Parathyroid adenoma (tissue), 2 donors: ENCODE results near the gene IP6K1.
"Not testable (repeated sequence)": the region's sequence is repeated elsewhere in the genome, so short reads cannot be mapped to it uniquely, and the experiment has no call there.

Experiments used
- H2AFZ ChIP-seq: fragments of 300-600 bp; sonication (generic); one replicate; pipeline ENCODE4 v1.7.0; 2017; ENCODE audit warnings: antibody characterized with exemption, mild to moderate bottlenecking
- H3K27ac ChIP-seq: fragments of 300-600 bp; sonication (generic); one replicate; pipeline ENCODE4 v1.7.0; 2017
- H3K27me3 ChIP-seq: fragments of 300-600 bp; sonication (generic); one replicate; pipeline ENCODE4 v1.7.0; 2017; ENCODE audit warnings: low read length; ENCODE audit not compliant: control insufficient read depth, insufficient read depth
- H3K36me3 ChIP-seq: fragments of 300-600 bp; sonication (generic); one replicate; pipeline ENCODE4 v1.7.0; 2017; ENCODE audit warnings: low read length; ENCODE audit not compliant: control insufficient read depth, insufficient read depth
- H3K4me1 ChIP-seq: fragments of 300-600 bp; sonication (generic); one replicate; pipeline ENCODE4 v1.7.0; 2017; ENCODE audit warnings: control low read depth
- H3K4me2 ChIP-seq: fragments of 300-600 bp; sonication (generic); one replicate; pipeline ENCODE4 v1.7.0; 2017; ENCODE audit warnings: low read length
- H3K4me3 ChIP-seq: fragments of 300-600 bp; sonication (generic); one replicate; pipeline ENCODE4 v1.7.0; 2017; ENCODE audit warnings: low read depth, low read length
- H3K79me2 ChIP-seq: fragments of 300-600 bp; sonication (generic); one replicate; pipeline ENCODE4 v1.7.0; 2017; ENCODE audit warnings: control low read depth
- H3K9ac ChIP-seq: fragments of 300-600 bp; sonication (generic); one replicate; pipeline ENCODE4 v1.7.0; 2017; ENCODE audit warnings: mild to moderate bottlenecking
- H3K9me3 ChIP-seq: fragments of 300-600 bp; sonication (generic); one replicate; pipeline ENCODE4 v1.7.0; 2017; ENCODE audit warnings: low read length; ENCODE audit not compliant: control insufficient read depth
- TF ChIP-seq, protein P1 (sequence below): fragments of 300-600 bp; sonication (generic); IDR thresholded peaks from one replicate; pipeline ENCODE4 v1.7.0; 2017; ENCODE audit warnings: antibody characterized with exemption, mild to moderate bottlenecking
- donor health status: primary hyperparathyroidism.

Gene IP6K1

GRCh38 chr3:49785565-49786356, 581 bp downstream of the IP6K1 start:
- Histone ChIP-seq H3K4me3 (peak overlapping the region; percentile 98), H3K36me3 (no peaks in the 10 kb centered on the region), H3K9me3 (no peaks in the 10 kb centered on the region), H3K4me1 (peaks cover 12% of the 10 kb centered on the region), H3K27me3 (no peaks in the 10 kb centered on the region), H3K79me2 (peaks cover 35% of the 10 kb centered on the region), H2AFZ (peak overlapping the region; percentile 99), H3K27ac (peak overlapping the region; percentile 86), H3K4me2 (peak overlapping the region; percentile 90), H3K9ac (peak overlapping the region; percentile 70)
- TF ChIP-seq, protein P1, sequence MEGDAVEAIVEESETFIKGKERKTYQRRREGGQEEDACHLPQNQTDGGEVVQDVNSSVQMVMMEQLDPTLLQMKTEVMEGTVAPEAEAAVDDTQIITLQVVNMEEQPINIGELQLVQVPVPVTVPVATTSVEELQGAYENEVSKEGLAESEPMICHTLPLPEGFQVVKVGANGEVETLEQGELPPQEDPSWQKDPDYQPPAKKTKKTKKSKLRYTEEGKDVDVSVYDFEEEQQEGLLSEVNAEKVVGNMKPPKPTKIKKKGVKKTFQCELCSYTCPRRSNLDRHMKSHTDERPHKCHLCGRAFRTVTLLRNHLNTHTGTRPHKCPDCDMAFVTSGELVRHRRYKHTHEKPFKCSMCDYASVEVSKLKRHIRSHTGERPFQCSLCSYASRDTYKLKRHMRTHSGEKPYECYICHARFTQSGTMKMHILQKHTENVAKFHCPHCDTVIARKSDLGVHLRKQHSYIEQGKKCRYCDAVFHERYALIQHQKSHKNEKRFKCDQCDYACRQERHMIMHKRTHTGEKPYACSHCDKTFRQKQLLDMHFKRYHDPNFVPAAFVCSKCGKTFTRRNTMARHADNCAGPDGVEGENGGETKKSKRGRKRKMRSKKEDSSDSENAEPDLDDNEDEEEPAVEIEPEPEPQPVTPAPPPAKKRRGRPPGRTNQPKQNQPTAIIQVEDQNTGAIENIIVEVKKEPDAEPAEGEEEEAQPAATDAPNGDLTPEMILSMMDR: no peak

DNA sequence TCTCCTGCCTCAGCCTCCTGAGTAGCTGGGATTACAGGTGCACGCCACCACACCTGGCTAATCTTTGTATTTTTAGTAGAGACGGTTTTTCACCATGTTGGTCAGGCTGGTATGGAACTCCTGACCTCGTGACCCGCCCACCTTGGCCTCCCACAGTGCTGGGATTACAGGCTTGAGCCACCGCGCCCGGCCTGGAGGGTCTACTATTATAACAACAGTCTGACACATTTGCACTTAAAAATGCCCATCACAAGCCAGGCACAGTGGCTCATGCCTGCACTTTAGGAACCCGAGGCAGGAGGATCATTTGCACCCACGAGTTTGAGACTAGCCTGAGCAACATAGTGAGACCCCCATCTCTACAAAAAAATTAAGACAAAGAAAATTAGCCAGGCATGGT, 4.1 kb downstream of the IP6K1 start:
- not testable (repeated sequence) for H3K9me3 ChIP-seq, H2AFZ ChIP-seq, H3K36me3 ChIP-seq, H3K9ac ChIP-seq, H3K27ac ChIP-seq, H3K27me3 ChIP-seq, H3K4me3 ChIP-seq, H3K4me2 ChIP-seq
- Histone ChIP-seq H3K79me2 (peaks cover 60% of the 10 kb centered on the region), H3K4me1 (peaks cover 12% of the 10 kb centered on the region)

DNA sequence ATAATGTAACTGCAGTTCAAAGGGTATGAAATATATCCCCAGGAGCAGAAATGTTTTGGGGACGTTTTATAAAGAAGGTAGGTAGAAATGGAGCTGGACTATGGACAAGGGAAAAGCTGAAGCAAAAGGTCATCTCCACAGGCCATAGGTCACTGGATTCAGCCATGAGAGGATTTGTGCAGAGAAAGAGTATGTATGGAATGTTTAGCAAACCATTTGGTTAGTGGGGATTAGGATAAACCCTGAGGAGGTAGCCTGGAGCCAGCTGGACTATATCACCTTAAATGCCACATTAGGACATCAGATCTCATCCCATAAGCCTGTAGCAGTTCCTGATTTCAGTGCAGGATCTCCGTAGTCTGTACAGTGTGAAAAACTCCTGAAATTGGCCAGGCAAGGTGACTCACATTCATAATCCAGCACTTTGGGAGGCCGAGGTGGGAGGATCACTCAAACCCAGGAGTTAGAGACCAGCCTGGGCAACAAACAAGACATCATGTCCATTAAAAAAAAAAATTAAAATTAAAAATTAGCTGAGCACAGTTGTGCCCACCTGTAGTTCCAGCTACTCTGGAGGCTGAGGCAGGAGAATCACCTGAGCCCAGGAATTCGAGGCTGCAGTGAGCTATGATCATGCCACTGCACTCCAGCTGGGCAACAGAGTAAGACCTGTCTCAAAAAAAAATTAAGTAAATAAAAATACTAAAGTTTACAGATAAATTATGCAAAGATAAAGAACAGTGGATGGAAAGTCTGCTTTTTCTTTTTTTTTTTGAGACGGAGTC, 4.7 kb downstream of the IP6K1 start:
- no peaks in the 10 kb centered on the region for H3K36me3 ChIP-seq
- H3K4me1 ChIP-seq: peaks cover 7% of the 10 kb centered on the region
- H2AFZ ChIP-seq: no peak overlapping the region
- H3K9me3 ChIP-seq: no peaks in the 10 kb centered on the region
- TF ChIP-seq, protein P1: no peak
- peaks cover 63% of the 10 kb centered on the region for H3K79me2 ChIP-seq
- no peak overlapping the region for H3K4me2 ChIP-seq
- H3K27ac ChIP-seq: no peak overlapping the region
- no peaks in the 10 kb centered on the region for H3K27me3 ChIP-seq
- H3K4me3 ChIP-seq: no peak overlapping the region
- no peak overlapping the region for H3K9ac ChIP-seq

DNA sequence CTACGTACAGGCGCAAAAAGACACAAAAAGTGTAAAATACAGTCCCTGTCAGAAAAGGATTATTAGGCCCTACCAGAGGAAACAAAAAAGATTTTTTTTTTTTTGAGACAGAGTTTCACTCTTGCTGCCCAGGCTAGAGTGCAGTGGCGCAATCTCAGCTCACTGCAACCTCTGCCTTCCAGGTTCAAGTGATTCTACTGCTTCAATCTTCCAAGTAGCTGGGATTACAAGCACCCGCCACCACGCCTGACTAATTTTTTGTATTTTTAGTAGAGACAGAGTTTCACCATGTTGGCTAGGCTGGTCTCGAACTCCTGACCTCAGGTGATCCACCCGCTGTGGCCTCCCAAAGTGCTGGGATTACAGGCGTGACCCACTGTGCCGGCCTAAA, 5.4 kb downstream of the IP6K1 start:
- not testable (repeated sequence) for H3K4me3 ChIP-seq, H3K36me3 ChIP-seq, H3K9me3 ChIP-seq, H2AFZ ChIP-seq, H3K9ac ChIP-seq, H3K4me1 ChIP-seq, H3K27me3 ChIP-seq, H3K4me2 ChIP-seq, H3K27ac ChIP-seq
- peaks cover 63% of the 10 kb centered on the region for H3K79me2 ChIP-seq

DNA sequence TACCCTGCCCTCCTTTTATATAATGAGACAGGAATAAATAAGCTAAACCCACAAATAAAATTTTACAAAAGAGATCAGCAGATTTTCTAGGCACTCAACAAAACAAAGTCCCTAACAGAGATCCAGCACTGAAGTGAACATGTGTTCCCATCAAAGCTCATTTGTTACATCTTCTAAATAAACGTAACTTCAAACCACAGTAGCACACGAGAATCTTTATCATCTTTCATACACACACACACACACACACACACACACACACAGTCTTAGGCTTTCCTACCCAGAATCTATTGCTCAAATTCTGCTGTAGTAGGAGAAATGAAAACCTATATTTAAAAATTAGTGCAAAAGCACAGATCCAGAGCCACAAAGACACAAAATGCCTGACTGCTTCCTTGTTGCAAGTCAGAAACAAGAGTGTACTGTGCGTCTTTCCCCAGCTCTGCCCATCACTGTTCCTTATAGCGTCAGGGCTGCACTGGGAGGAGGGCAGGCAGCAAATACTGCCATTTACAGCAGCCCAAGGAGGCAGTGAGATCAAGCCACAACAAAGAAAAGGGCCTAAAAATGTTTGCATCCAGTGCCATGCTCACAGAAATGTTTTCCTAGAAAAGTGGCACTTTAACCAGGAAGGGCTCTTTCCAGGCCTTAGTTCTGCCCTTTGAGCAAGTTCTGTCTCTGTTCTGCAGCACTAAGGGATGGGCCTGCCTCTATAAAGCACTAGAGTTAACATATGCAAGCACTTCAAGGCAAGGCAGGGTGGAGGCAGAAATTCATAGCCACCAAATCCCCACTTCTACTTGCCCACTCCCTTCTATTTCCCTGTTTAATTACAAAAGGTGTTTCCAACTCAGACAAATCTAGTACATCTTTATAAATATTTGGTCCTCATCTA, 6.0 kb downstream of the IP6K1 start:
- H3K36me3 ChIP-seq: no peaks in the 10 kb centered on the region
- TF ChIP-seq, protein P1: no peak
- H3K9ac ChIP-seq: no peak overlapping the region

More for the DNA sequence above, 6.0 kb downstream of the IP6K1 start:
- peaks cover 6% of the 10 kb centered on the region for H3K4me1 ChIP-seq
- H3K79me2 ChIP-seq: peaks cover 64% of the 10 kb centered on the region
- no peaks in the 10 kb centered on the region for H3K27me3 ChIP-seq
- H3K4me2 ChIP-seq: no peak overlapping the region
- no peak overlapping the region for H2AFZ ChIP-seq
- H3K4me3 ChIP-seq: no peak overlapping the region
- no peak overlapping the region for H3K27ac ChIP-seq
- H3K9me3 ChIP-seq: no peaks in the 10 kb centered on the region
